Adipocyte (in vitro differentiated cells): ENCODE results near the gene NUBPL.
"Not testable (repeated sequence)": the region's sequence is repeated elsewhere in the genome, so short reads cannot be mapped to it uniquely, and the experiment has no call there.

Source experiments
- DNase-seq: peaks from one replicate; pipeline ENCODE4 v3.0.0-alpha.2; 2015; ENCODE audit warnings: low read depth
- H3K27me3 ChIP-seq: replicated peaks from 2 replicates; pipeline ENCODE4 v1.7.0; 2013; ENCODE audit warnings: mild to moderate bottlenecking, low read length, moderate library complexity; ENCODE audit not compliant: control insufficient read depth, insufficient read depth
- H3K36me3 ChIP-seq: 2 replicates; pipeline ENCODE4 v1.7.0; 2013; ENCODE audit warnings: low read length, mild to moderate bottlenecking, moderate library complexity; ENCODE audit not compliant: control insufficient read depth, insufficient read depth, severe bottlenecking
- H3K4me1 ChIP-seq: 2 replicates; pipeline ENCODE4 v1.7.0; 2013; ENCODE audit warnings: mild to moderate bottlenecking, low read length, moderate library complexity; ENCODE audit not compliant: control insufficient read depth, insufficient read depth
- H3K4me3 ChIP-seq: 2 replicates; pipeline ENCODE4 v1.7.0; 2013; ENCODE audit warnings: mild to moderate bottlenecking, low read length, moderate library complexity
- H3K9ac ChIP-seq: 2 replicates; pipeline ENCODE4 v1.7.0; 2013; ENCODE audit warnings: mild to moderate bottlenecking, low read length, moderate library complexity
- H3K9me3 ChIP-seq: 2 replicates; pipeline ENCODE4 v1.7.0; 2013; ENCODE audit warnings: mild to moderate bottlenecking, low read length, moderate library complexity; ENCODE audit not compliant: control insufficient read depth

NUBPL gene

GRCh38 chr14:31746326-31746725 lies 185.1 kb downstream of the NUBPL start:
- no peak overlapping the region for H3K9ac ChIP-seq
- no peak overlapping the region for H3K4me3 ChIP-seq
- H3K27me3 ChIP-seq: no peaks in the 10 kb centered on the region
- no peaks in the 10 kb centered on the region for H3K4me1 ChIP-seq
- H3K36me3 ChIP-seq: no peaks in the 10 kb centered on the region
- H3K9me3 ChIP-seq: peaks cover 23% of the 10 kb centered on the region
- DNase-seq: no peak

GRCh38 chr14:31749275-31749674 lies 188.1 kb downstream of the NUBPL start:
- no peaks in the 10 kb centered on the region for H3K4me1 ChIP-seq
- H3K9me3 ChIP-seq: peaks cover 23% of the 10 kb centered on the region
- no peaks in the 10 kb centered on the region for H3K36me3 ChIP-seq
- H3K9ac ChIP-seq: no peak overlapping the region
- no peaks in the 10 kb centered on the region for H3K27me3 ChIP-seq
- H3K4me3 ChIP-seq: no peak overlapping the region
- DNase-seq: no peak

- not testable (repeated sequence) for DNase-seq, H3K4me1 ChIP-seq, H3K36me3 ChIP-seq, H3K4me3 ChIP-seq, H3K27me3 ChIP-seq, H3K9ac ChIP-seq
- H3K9me3 ChIP-seq: peaks cover 17% of the 10 kb centered on the region
Observed at GRCh38 chr14:31751047-31751446, 189.8 kb downstream of the NUBPL start.

GRCh38 chr14:31752867-31753661 lies 191.9 kb downstream of the NUBPL start:
- no peaks in the 10 kb centered on the region for H3K4me1 ChIP-seq
- H3K27me3 ChIP-seq: no peaks in the 10 kb centered on the region
- H3K36me3 ChIP-seq: no peaks in the 10 kb centered on the region
- DNase-seq: no peak
- no peak overlapping the region for H3K9ac ChIP-seq
- H3K9me3 ChIP-seq: peaks cover 9% of the 10 kb centered on the region
- no peak overlapping the region for H3K4me3 ChIP-seq

- H3K9ac ChIP-seq: no peak overlapping the region
- H3K36me3 ChIP-seq: no peaks in the 10 kb centered on the region
- H3K9me3 ChIP-seq: no peaks in the 10 kb centered on the region
- peak; percentile 5 for DNase-seq
- H3K27me3 ChIP-seq: no peaks in the 10 kb centered on the region
- H3K4me1 ChIP-seq: no peaks in the 10 kb centered on the region
- no peak overlapping the region for H3K4me3 ChIP-seq
Observed at GRCh38 chr14:31758941-31759340, 197.7 kb downstream of the NUBPL start.

GRCh38 chr14:31760277-31760676 lies 199.1 kb downstream of the NUBPL start:
- H3K9ac ChIP-seq: no peak overlapping the region
- H3K36me3 ChIP-seq: no peaks in the 10 kb centered on the region
- no peaks in the 10 kb centered on the region for H3K27me3 ChIP-seq
- DNase-seq: no peak
- no peaks in the 10 kb centered on the region for H3K4me1 ChIP-seq
- no peaks in the 10 kb centered on the region for H3K9me3 ChIP-seq
- no peak overlapping the region for H3K4me3 ChIP-seq

GRCh38 chr14:31761325-31761724 lies 200.1 kb downstream of the NUBPL start:
- no peak overlapping the region for H3K9ac ChIP-seq
- no peaks in the 10 kb centered on the region for H3K36me3 ChIP-seq
- DNase-seq: no peak
- no peaks in the 10 kb centered on the region for H3K9me3 ChIP-seq
- H3K4me1 ChIP-seq: no peaks in the 10 kb centered on the region
- no peaks in the 10 kb centered on the region for H3K27me3 ChIP-seq
- H3K4me3 ChIP-seq: no peak overlapping the region

- DNase-seq: no peak
- H3K9me3 ChIP-seq: no peaks in the 10 kb centered on the region
- H3K4me1 ChIP-seq: no peaks in the 10 kb centered on the region
- no peaks in the 10 kb centered on the region for H3K27me3 ChIP-seq
- no peak overlapping the region for H3K9ac ChIP-seq
- no peaks in the 10 kb centered on the region for H3K36me3 ChIP-seq
- no peak overlapping the region for H3K4me3 ChIP-seq
Observed at GRCh38 chr14:31763041-31763440, 201.8 kb downstream of the NUBPL start.

- no peak for DNase-seq
Observed at GRCh38 chr14:31766315-31766892, 205.2 kb downstream of the NUBPL start.

GRCh38 chr14:31768355-31768754 lies 207.2 kb downstream of the NUBPL start:
- Histone ChIP-seq H3K36me3 (no peaks in the 10 kb centered on the region), H3K4me1 (peaks cover 11% of the 10 kb centered on the region), H3K9ac (no peak overlapping the region), H3K27me3 (no peaks in the 10 kb centered on the region), H3K4me3 (no peak overlapping the region), H3K9me3 (no peaks in the 10 kb centered on the region)
- no peak for DNase-seq

More at GRCh38 chr14:31766315-31766892, 205.2 kb downstream of the NUBPL start:
- Histone ChIP-seq H3K4me1 (peaks cover 11% of the 10 kb centered on the region), H3K4me3 (no peak overlapping the region), H3K27me3 (no peaks in the 10 kb centered on the region), H3K9ac (no peak overlapping the region), H3K9me3 (no peaks in the 10 kb centered on the region), H3K36me3 (no peaks in the 10 kb centered on the region)

- Histone ChIP-seq H3K9ac (no peak overlapping the region), H3K27me3 (no peaks in the 10 kb centered on the region), H3K4me1 (peaks cover 11% of the 10 kb centered on the region), H3K36me3 (no peaks in the 10 kb centered on the region), H3K9me3 (no peaks in the 10 kb centered on the region), H3K4me3 (no peak overlapping the region)
- no peak for DNase-seq
Observed at GRCh38 chr14:31770271-31770670, 209.1 kb downstream of the NUBPL start.
